Measurements from ENCODE around the gene ARHGAP10.

Gene ARHGAP10

DNA sequence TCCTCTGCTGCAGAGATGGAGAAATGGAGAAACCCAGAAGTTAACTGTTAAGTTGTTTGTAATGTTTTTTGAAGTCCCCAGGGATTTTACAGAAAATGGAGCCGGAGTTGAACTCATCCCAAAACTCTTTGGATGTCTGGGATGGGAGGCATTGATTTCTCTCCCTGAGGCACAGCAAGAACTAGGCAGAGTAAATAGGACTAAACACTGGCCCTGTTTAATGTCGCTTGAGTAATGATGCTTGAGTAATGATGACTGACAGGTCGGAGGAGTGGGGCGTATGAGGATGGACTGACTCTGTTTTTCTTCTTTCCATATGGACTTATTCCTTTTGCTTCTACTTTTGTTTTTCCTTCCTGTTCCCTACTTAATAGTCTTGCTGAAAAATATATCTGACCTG, 69.9 kb downstream of the ARHGAP10 start:
- ChIA-PET POLR2A (no interaction called here), CTCF (interaction anchor here (0.7 to 1.7 kb wide), 3 partner anchors 9 to 16 kb away, joined by 3 to 4 read pairs (median 3); no protein-coding TSS in a partner anchor)
- DNase-seq (ENCODE audit: extremely low spot score), result no peak
- TF ChIP-seq, protein P1, sequence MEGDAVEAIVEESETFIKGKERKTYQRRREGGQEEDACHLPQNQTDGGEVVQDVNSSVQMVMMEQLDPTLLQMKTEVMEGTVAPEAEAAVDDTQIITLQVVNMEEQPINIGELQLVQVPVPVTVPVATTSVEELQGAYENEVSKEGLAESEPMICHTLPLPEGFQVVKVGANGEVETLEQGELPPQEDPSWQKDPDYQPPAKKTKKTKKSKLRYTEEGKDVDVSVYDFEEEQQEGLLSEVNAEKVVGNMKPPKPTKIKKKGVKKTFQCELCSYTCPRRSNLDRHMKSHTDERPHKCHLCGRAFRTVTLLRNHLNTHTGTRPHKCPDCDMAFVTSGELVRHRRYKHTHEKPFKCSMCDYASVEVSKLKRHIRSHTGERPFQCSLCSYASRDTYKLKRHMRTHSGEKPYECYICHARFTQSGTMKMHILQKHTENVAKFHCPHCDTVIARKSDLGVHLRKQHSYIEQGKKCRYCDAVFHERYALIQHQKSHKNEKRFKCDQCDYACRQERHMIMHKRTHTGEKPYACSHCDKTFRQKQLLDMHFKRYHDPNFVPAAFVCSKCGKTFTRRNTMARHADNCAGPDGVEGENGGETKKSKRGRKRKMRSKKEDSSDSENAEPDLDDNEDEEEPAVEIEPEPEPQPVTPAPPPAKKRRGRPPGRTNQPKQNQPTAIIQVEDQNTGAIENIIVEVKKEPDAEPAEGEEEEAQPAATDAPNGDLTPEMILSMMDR (IDR thresholded peaks at IDR 0.05; ENCODE audit: control extremely low read depth, extremely low read depth, low read depth, missing control alignments), result no peak

DNA sequence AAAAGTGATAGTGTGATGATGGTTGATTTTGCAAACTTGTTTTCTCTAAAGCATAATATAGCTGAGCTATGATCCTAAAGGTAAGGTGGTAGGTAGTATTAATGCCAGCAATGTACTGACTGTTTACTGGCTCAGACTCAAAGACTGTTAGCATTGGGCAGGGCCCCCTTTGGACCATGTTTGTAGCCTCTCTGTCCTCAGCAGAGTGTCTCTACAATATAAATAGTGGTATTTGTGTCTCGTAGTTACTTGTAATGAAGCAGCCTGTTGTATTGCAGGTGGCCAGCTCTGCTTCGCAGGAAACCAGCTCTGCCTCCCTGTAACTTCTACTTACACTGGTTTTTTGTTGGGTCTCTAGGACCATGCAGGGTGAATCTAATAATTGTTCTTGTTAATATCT, 70.5 kb downstream of the ARHGAP10 start:
- TF ChIP-seq, protein P1 (IDR thresholded peaks at IDR 0.05; ENCODE audit: control extremely low read depth, extremely low read depth, low read depth, missing control alignments), result no peak
- POLR2A ChIA-PET, result no interaction called here
- no peak for DNase-seq (ENCODE audit: extremely low spot score)
- CTCF ChIA-PET, result interaction anchor here (0.7 to 1.0 kb wide), 2 partner anchors 9 to 17 kb away, joined by 3 to 4 read pairs; no protein-coding TSS in a partner anchor

DNA sequence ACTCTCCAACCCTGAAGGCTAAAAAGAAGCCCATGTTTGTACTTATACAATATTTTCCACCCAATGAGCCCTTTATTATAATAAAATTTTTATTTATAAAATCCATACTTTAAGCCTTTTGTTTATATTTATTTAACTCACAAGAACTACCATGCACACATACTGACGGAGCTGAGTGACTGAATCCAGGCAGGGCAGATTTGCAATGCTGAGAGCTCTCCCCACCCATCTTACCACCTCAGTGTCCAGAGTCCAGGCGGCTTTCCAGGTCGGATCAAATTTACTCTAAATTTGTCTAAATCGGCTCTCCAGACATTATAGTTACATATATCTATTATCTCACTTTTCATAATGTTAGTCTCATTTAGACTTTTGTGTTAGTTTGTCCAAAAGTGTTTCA, 74.1 kb downstream of the ARHGAP10 start:
- POLR2A ChIA-PET, result no interaction called here
- no peak for DNase-seq (ENCODE audit: extremely low spot score)
- TF ChIP-seq, protein P1 (IDR thresholded peaks at IDR 0.05; ENCODE audit: control extremely low read depth, extremely low read depth, low read depth, missing control alignments), result no peak
- CTCF ChIA-PET, result no interaction called here

DNA sequence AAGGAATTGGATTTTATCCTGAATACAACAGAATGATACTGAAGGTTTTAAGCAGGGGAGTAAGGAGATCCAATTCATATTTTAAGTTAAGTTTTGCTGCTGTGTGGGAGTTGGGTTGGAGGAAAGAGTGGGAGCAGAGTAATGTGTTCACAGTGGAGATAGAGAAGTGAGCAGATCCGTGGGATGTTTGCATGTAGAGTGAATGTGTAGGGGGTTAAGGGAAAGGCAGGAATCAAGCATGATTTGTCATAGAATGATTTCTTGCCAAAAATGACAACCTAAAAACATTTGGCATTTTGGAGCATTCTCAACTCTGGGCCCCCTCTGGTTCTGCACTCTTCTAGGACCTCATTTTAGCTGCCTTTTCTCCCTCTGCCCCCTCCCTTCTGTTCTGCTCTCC, 76.6 kb downstream of the ARHGAP10 start:
- DNase-seq (ENCODE audit: extremely low spot score), result no peak
- ChIA-PET POLR2A (no interaction called here), CTCF (interaction anchor here (1.6 to 2.3 kb wide), 3 partner anchors 17 to 58 kb away, joined by 4 to 5 read pairs (median 4); no protein-coding TSS in a partner anchor)
- TF ChIP-seq, protein P1 (IDR thresholded peaks at IDR 0.05; ENCODE audit: control extremely low read depth, extremely low read depth, low read depth, missing control alignments), result no peak

DNA sequence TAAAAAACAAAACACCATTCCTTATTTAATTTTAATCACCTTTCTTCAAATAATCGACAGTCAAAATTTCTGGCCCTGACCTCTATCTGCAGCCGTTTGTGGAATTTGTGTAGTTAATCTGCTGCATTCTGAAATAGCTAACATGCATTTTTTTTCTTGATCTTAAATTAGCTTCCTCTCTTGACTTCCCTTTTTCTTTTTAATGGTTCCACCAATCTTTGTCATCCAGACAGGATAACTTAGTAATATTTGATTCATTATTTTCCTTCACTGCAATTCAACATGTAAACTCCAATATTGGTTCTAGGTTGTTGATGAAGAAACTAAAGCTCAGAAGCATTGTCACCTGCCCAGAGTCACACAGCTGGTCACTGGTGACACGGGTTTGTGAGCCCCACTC, 77.3 kb downstream of the ARHGAP10 start:
- POLR2A ChIA-PET, result no interaction called here
- TF ChIP-seq, protein P1 (IDR thresholded peaks at IDR 0.05; ENCODE audit: control extremely low read depth, extremely low read depth, low read depth, missing control alignments), result no peak
- DNase-seq (ENCODE audit: extremely low spot score), result no peak
- CTCF ChIA-PET, result interaction anchor here (0.7 to 2.9 kb wide), 6 partner anchors 9 to 57 kb away, joined by 3 to 9 read pairs (median 4); no protein-coding TSS in a partner anchor

DNA sequence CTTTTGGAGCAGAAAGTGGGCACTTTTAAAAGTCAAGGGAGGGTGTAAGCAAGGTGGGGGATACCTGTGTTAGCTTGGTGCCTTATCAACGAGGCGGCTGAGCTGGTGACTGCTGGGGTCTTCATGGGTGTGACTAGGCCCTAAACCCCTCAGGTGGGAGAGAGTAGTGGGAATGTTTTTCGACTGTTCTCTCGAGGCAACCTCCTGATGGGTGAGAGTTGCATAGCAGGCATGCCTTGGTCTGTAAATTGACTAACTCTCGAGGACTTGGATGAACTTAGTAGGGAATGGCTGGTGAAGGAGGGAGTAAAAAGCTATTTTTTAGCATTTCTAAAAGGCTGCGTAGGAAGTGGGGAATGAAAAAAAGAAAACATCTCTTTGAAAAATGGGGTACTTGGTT, 80.0 kb downstream of the ARHGAP10 start:
- TF ChIP-seq, protein P1 (IDR thresholded peaks at IDR 0.05; ENCODE audit: control extremely low read depth, extremely low read depth, low read depth, missing control alignments), result no peak
- POLR2A ChIA-PET, result no interaction called here
- CTCF ChIA-PET, result interaction anchor here (0.9 to 2.8 kb wide), 5 partner anchors 10 to 103 kb away, joined by 3 to 14 read pairs (median 4); no protein-coding TSS in a partner anchor
- no peak for DNase-seq (ENCODE audit: extremely low spot score)

All from GM10248 (cell line).